Omental fat pad (tissue), 4 donors: ENCODE results near the gene FOXN1. TPM values are rescaled to one million over a fixed set of nuclear protein-coding genes. Genes with fewer than 3 reads are reported as not detected.

ENCODE experiments used
- ATAC-seq: fragments of 150-250 bp; one replicate; pipeline ENCODE4 v1.9.1; 2016; ENCODE audit warnings: mild to moderate bottlenecking, moderate library complexity; ENCODE audit not compliant: low FRiP score
- DNase-seq: peaks from one replicate; pipeline ENCODE4 v3.0.0-alpha.2; 2019; ENCODE audit warnings: low spot score
- total RNA-seq, 4 donors: library from RNA; depleted of rRNA; stranded (reverse); fragments of >200 nt; gene quantifications; one replicate each; pipeline ENCODE4 v1.1.0, GENCODE V29; 2016
- TF ChIP-seq, protein P1 (sequence below), 3 donors: fragments of 450-650 bp; IDR thresholded peaks; one replicate each; pipeline ENCODE4 v1.5.1; 2016 to 2017; ENCODE audit warnings: antibody characterized with exemption in 3 of 3, mild to moderate bottlenecking in 3 of 3, moderate library complexity in 2 of 3

FOXN1 gene
- total RNA-seq, 4 donors from 2014 or later, result not detected

DNA sequence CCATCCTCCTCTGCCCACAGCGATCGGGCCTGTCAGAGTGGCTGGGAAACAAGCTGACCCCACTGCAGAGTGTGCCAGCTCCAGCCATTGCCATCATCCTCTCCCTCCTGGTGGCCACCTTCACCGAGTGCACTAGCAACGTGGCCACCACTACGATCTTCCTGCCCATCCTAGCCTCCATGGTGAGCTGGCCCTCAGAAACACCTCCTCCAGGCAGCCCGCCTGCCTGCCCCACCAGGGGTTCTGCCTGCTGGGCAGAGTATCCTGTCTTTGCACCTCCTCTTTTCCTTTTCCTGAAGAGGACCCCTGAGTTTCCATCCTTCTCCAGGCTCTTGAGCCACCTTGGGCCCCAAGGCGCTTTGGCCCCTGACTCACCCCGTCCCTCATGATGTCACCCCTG lies 10.5 kb upstream of the FOXN1 start:
- DNase-seq (no peak), ATAC-seq (no peak)
- TF ChIP-seq, protein P1, sequence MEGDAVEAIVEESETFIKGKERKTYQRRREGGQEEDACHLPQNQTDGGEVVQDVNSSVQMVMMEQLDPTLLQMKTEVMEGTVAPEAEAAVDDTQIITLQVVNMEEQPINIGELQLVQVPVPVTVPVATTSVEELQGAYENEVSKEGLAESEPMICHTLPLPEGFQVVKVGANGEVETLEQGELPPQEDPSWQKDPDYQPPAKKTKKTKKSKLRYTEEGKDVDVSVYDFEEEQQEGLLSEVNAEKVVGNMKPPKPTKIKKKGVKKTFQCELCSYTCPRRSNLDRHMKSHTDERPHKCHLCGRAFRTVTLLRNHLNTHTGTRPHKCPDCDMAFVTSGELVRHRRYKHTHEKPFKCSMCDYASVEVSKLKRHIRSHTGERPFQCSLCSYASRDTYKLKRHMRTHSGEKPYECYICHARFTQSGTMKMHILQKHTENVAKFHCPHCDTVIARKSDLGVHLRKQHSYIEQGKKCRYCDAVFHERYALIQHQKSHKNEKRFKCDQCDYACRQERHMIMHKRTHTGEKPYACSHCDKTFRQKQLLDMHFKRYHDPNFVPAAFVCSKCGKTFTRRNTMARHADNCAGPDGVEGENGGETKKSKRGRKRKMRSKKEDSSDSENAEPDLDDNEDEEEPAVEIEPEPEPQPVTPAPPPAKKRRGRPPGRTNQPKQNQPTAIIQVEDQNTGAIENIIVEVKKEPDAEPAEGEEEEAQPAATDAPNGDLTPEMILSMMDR (IDR thresholded peaks at IDR 0.05), result no peak

- TF ChIP-seq, protein P1 (IDR thresholded peaks at IDR 0.05), result no peak
- no peak for DNase-seq
Measured at GRCh38 chr17:28497931-28498330, 8.2 kb upstream of the FOXN1 start.

GRCh38 chr17:28498652-28499363 lies 7.3 kb upstream of the FOXN1 start:
- no peak for ATAC-seq
- no peak for DNase-seq
- TF ChIP-seq, protein P1 (IDR thresholded peaks at IDR 0.05), result no peak

More at GRCh38 chr17:28497931-28498330, 8.2 kb upstream of the FOXN1 start:
- ATAC-seq, result no peak

GRCh38 chr17:28499364-28499664 lies 6.8 kb upstream of the FOXN1 start:
- TF ChIP-seq, protein P1 (IDR thresholded peaks at IDR 0.05), result no peak
- no peak for ATAC-seq
- DNase-seq, result no peak

DNA sequence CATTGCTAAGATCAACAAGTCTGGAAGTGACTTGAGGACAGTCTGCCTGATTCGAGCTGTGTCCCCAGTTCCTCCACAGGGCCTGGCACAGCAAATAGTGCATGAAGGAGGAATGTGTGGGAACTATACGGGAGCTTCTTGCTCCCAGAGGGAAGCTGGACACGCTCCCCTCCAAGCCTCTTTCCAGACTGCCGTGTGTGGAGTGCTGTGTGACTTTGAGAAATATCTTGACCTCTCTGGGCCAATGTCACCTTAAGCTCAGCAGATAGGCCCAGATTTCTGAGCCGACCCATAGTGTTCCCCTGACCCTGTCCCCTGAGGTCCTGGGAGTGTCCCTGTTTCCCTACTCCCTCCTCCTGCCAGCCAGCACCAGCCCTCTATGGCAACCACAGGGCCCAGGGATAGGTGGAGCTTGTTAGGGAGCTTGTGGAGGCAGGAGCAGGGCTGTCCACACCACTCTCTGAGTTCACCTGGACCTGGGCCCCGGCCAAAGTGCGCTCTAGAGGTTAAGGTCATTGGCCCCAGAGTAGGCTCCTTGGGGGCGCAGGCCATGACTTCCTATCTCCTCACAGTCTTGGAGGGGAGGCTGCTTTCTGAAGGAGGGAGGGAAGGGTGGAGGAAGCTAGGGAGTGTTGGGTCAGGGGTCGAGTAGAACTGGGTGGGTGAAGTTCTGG lies 6.3 kb upstream of the FOXN1 start:
- DNase-seq (no peak), ATAC-seq (no peak)
- TF ChIP-seq, protein P1 (IDR thresholded peaks at IDR 0.05), result no peak

DNA sequence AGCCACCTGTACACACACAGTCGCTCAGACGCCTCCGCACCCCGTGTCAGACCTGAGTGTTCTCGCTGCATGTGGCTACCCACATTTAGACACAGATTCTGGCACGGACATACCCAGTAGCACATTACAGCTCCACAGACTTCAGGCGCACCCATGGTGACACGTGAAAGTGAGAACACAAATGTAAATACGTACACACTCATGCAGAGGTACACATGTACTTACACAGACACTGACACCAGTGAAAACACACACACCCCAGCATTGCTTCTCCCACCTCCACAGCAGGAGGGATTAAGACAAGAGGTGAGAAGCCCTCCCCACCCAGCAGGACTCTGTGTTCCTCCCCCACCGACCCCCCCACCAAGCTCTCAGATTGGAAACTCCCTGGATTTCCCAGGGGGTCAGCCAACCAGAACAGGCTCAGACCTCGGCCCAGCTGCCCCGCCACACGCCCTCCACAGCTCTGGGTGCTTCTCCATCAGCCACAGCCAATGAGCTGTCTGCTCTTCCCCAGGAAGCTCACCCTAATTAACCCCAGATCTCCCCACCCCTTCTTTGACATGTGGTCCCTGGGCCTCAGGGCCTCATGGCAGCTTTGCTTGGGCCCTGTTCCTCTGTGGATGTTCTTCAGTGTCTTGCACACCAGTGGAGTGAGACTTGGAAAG lies 5.3 kb upstream of the FOXN1 start:
- ATAC-seq (no peak), DNase-seq (no peak)
- TF ChIP-seq, protein P1 (IDR thresholded peaks at IDR 0.05), result no peak
